ENCODE measurements around the gene NHEJ1. TPM values are rescaled to one million over a fixed set of nuclear protein-coding genes. Genes with fewer than 3 reads are reported as not detected.

NHEJ1 gene
- total RNA-seq, 1 donor from 2014 or later, result 13.1 TPM

DNA sequence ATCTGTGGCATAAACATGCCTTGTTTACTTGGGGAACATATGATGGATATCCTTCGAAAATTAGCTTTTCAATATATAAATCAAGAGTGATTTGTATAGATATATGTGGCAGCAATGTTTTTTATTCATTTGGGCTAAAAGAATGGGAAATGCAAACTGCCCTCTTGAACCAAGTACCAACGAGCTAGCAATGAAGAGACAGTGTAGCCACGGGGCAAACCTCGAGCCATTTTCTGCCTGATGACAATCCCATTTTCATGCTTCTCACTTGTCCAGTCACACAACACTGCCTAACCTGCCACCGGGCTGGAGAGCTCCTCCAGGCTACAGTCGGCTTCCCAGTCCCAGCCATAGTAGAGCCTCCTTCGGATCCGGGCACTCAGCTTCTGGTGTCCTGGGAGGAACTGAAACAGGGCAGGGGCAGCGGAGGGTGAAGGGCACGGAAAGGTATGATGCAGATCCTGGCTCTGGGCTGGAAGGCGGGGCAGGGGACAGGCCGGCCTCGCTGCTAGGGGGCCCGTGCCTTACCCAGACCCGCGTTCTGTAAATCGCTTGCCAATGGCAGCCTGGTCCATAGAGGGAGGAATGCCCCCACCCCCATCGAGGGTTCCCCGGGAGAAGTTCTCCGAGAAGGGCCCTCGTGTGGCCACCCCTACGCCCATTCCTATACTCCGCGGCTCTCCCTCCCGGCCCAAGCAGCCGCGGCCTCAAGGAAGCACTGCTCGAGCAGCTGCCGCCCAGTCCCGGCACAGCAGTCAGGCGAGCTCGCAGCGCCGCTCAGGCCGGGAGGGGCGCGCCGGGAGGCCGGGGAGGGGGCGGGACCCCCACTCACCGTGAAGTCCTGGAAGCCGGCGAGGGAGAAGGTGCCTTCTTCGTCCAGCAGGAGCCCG lies 15.6 kb upstream of the NHEJ1 start:
- H3K4me3 ChIP-seq (ENCODE audit: low read depth, low read length), result peak overlapping the region; percentile 92
- TF ChIP-seq, protein P1, sequence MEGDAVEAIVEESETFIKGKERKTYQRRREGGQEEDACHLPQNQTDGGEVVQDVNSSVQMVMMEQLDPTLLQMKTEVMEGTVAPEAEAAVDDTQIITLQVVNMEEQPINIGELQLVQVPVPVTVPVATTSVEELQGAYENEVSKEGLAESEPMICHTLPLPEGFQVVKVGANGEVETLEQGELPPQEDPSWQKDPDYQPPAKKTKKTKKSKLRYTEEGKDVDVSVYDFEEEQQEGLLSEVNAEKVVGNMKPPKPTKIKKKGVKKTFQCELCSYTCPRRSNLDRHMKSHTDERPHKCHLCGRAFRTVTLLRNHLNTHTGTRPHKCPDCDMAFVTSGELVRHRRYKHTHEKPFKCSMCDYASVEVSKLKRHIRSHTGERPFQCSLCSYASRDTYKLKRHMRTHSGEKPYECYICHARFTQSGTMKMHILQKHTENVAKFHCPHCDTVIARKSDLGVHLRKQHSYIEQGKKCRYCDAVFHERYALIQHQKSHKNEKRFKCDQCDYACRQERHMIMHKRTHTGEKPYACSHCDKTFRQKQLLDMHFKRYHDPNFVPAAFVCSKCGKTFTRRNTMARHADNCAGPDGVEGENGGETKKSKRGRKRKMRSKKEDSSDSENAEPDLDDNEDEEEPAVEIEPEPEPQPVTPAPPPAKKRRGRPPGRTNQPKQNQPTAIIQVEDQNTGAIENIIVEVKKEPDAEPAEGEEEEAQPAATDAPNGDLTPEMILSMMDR (conservative IDR thresholded peaks at IDR 0.05; ENCODE audit: low read depth, low read length), result peak; percentile 27
- DNase-seq (ENCODE audit: low read depth), result no peak

DNA sequence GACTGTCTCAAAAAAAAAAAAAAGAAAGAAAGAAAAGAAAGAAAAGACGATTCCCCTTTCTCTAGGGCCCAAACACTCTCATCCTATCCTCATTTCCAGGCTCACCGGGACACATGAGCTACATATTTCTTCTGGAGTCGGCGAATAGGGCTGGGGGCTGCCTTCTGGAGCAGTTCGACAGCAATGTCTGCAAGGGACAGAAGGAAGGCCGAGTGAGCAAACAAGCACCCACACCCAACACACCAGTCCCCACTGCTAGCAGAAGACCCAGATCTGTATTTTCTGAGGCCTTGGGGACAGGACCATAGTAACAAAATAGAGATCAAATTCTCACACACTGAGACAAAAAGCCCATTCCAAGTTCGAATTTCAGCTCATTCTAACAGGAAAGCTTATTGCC lies 14.9 kb upstream of the NHEJ1 start:
- H3K4me3 ChIP-seq (ENCODE audit: low read depth, low read length), result peak overlapping the region; percentile 92
- TF ChIP-seq, protein P1 (conservative IDR thresholded peaks at IDR 0.05; ENCODE audit: low read depth, low read length), result no peak
- DNase-seq (ENCODE audit: low read depth), result no peak

DNA sequence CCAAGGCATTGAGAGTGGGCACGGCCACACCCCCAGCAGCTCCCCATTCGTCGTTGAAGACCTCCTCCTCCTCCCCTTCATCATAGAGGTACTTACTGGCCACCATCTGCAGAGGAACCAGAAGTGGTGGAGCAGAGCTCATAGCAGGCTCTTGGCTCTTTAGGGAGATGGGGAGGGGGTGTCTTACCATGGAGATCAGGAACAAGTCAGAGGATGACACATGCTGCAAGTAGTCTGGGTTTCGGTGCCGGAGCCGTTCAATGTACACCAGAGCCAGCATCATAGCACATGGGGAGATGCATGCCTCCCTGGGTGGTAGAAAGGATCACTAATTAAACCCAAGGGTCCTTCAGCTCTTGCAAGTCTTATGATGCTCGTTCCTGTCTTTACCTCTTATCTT lies 14.2 kb upstream of the NHEJ1 start:
- TF ChIP-seq, protein P1 (conservative IDR thresholded peaks at IDR 0.05; ENCODE audit: low read depth, low read length), result no peak
- no peak for DNase-seq (ENCODE audit: low read depth)

DNA sequence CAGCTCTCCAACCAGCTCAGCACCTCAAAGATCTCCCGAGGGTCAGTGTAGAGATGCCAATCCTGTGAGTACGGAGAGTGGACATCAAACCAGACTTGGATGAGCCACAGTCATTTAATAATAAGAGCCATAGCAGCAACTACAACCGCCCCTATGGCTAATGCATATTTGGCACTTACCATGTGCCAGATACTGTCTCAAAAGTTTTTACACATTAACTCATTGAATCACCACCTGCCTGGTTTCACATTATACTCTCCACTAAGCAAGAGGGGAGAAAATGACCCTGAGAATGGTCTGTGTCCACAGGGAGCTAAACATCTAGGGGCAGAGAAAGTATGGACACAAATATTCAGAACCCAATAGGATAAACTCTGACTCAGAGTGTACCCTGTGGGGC lies 13.5 kb upstream of the NHEJ1 start:
- peak overlapping the region; percentile 40 for H3K4me3 ChIP-seq (ENCODE audit: low read depth, low read length)
- no peak for DNase-seq (ENCODE audit: low read depth)

More for the DNA sequence above, 14.2 kb upstream of the NHEJ1 start:
- H3K4me3 ChIP-seq (ENCODE audit: low read depth, low read length), result peak overlapping the region; percentile 40

DNA sequence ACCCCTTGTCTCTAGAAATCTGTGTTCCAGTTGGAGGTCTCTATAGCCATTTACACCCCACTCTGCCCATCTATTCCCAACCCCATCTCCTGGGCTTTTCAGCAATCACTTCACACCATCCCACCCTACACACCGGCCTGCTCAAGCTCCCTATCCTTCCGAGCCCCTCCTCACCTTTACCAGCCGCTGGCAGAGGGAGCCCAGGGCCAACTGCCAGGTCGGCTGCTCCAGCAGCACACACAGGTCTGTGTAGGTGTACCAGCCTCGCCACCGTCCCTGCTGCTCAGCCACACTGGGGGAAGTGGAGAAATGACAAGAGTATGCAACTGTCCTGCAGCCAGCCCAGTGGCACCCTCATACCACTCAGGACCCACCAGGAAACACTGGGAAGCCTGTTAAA lies 12.6 kb upstream of the NHEJ1 start:
- TF ChIP-seq, protein P1 (conservative IDR thresholded peaks at IDR 0.05; ENCODE audit: low read depth, low read length), result no peak
- no peak overlapping the region for H3K4me3 ChIP-seq (ENCODE audit: low read depth, low read length)
- no peak for DNase-seq (ENCODE audit: low read depth)

More for the DNA sequence above, 13.5 kb upstream of the NHEJ1 start:
- TF ChIP-seq, protein P1 (conservative IDR thresholded peaks at IDR 0.05; ENCODE audit: low read depth, low read length), result no peak

DNA sequence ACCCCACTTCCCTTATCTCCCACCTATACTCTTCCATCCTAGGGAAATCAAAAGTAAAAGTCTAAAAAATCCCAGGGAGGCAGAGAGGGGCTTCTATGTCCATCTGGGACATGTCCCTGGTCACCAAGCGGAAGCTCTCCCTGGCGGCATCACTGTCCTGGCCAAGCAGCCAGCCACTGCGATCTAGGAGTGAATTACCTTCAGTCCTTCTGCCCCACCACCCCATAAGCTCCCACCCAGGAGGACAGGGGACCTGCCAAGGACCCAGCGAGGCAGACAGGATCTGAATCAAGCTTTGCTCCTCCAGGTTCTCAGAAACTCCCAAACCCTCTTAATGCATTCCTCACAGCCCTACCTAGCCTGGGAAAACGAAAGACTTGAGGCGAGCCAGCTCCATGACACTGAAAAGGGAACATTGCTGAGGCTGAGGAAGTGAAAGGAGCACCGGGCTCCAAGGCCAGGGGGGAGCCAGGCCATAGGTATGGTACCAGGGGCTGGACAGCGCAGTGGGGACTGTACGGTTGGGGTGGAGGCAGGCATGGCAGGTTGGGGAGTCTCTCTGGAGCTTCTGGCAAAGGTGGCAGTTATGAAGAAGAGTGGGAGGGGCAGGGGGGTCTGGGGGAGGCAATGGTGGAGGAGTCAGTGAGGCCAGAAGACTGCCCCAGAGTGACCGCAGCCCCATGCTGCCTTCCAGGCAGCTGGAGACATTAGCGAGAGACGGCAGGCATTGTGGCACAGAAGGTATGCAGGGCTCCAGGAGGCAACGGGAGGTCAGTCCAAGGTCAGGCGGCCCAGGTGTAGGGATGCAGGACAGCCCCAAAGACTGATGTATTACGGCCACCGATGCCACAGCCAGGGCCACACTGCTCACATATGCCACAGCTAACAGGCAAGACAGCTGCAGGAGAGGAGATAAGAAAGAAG lies 11.9 kb upstream of the NHEJ1 start:
- DNase-seq (ENCODE audit: low read depth), result no peak
- H3K4me3 ChIP-seq (ENCODE audit: low read depth, low read length), result no peak overlapping the region
- TF ChIP-seq, protein P1 (conservative IDR thresholded peaks at IDR 0.05; ENCODE audit: low read depth, low read length), result no peak

All from epithelial cell of proximal tubule (primary cell).